Stimulated activated CD8-positive, alpha-beta memory T cell treated with anti-CD3 and anti-CD28 coated beads, Interleukin-4, amount 100 ng/mL, for 1 hour (primary cell): ENCODE measurements around the gene IFNA13.

Experiments used
- DNase-seq, 2 donors: peaks; one replicate each; pipeline ENCODE4 v3.0.0-alpha.2; 2020; ENCODE audit warnings: low read depth in 2 of 2, low spot score in 1 of 2

Gene IFNA13

DNA sequence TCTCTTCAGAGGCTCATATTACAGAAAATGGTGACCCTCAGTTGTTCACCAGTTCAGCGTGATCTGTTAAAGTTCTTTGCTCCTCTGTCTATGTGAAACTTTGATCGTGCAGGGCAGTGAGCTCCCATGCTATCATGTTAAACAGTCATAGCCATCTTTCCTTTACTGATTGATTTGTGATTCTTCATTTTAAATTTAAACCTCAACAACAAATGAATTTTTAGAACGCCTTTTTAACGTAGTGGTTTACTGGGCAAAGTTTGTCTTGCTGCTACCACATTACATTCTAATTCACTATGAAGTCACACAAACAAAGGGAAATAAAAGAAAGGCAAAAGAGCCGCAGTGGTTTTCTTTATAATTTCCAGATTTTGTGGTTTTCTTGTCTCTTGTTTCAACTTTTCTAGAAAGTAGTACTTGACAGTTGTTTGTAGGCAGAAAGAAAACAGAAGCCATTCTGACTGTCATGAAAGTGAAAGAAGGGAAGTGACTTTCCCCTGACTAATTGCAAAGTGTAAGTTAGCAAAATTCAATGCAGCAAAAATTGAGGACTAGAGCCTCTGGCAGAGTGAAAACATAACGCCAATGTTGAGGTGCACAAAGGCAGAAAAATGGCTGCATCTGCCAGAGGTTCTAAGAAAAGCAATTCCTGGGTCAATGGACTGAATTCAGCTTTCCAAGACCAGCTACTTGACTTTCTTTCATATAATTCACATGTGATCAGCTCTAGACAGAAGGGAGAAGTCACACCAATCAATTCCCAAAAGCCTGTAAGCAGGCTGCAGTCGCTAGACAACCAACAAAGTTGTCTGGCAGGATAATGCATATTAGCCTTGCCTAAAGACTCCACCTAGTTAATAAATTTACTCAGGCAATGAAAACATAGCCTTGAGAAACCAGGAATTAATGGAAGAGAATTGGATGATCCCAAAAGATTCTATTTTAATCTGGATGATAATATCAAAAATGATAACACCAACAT is 10.1 kb downstream of the IFNA13 start:
- no peak for DNase-seq

DNA sequence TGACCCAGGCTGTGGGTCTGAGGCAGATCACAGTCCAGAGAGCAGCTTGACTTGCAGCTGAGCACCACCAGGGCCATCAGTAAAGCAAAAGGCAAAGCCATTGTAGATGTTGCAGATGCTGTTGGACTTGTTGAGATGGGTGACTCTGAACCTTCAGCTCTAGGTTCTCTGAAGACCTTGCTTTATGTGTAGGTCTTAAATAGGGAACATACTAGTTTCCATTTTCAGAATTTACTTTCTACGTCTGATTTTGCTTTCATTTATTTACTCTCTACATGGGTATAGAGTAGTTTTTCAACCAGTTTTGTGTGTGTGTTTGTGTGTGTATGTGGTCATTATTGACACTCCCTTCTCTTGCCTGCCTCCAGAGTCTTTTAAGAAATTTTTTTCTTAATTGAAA is 17.1 kb downstream of the IFNA13 start, which contains the start of gene IFNA6:
IFNA6 (minus strand) TSS at position 101 of the 400 bp plus-strand sequence; CDS start at position 101, 0 bp downstream.
- DNase-seq, result no peak

DNA sequence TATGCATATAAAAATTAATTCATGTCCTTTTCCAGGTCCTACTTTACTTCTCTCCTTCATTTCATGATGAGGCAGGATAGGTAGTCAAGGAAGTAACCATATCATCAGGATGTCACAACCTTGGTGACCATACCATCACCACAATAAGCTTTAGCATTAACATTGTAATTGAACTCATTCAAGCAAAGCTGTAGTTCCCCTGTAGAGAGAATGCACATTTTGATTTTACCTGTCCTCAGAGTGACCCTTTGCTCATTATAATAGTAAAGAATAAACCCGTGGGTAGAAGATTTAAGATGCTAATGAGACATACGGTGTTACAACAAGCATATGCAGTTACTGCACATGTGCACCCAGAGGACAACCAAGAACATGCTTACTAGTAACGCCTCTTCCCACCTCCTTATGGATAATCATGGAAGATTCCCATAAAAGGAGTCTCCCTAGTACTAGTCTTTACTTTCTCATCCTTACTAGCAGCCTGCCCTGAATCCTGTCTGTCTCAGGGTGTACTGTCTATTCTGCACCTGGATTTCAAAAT is 19.4 kb downstream of the IFNA13 start:
- DNase-seq, result no peak

- no peak for DNase-seq
Measured at GRCh38 chr9:21340735-21341134, 27.1 kb downstream of the IFNA13 start.

GRCh38 chr9:21336457-21336856 is 31.4 kb downstream of the IFNA13 start:
- DNase-seq, result no peak

DNA sequence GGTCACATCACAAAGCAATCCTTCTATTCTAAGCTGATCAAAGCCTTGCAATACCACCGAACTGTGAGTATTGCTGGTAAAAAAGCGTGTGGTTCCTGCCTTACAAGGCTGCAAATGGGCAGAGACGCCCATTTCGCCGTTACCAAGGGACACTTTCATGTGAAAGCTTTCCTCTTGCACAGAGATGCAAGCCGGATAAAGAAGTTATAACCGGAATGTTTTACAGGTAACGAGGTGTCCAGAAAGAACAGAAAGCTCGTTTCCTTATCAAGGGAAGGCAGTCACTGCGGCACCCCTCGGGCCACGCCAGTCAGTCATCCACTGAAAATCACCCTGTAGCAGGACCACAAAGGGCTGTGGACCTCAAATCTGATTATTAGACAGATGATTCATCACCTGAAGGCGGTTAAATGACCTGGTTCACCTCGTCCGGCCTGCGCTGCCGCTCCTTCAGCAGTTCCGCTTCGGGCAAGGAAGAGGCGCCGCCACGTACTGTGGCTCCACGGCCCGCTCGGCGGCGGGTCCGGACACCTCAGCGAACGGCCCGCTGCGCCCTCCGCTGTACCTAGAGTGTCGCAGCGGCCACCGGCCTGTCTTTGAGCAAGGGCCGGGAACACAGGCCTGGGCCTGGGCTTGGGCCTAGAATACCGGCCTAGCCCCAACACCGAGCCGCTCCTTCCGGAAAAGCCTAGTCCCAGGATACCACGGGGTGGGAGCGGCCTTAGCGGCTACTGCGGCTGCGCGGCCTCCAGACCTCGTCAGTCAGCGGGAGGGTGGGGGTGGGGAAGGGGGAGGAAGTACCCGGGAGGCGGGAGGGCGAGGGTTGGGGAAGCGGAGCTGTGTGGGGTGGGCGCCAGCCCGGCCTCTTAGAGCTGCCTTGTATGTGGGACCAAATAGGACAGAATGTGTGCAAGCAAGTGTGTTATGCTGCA is 32.9 kb downstream of the IFNA13 start, which contains the start of gene KLHL9:
KLHL9 (minus strand) TSS at position 704 of the 932 bp plus-strand sequence; CDS start at position 159, 545 bp downstream.
- DNase-seq, result peak; percentile 61 to 80

- no peak for DNase-seq
Measured at GRCh38 chr9:21333226-21333625, 34.6 kb downstream of the IFNA13 start.

DNA sequence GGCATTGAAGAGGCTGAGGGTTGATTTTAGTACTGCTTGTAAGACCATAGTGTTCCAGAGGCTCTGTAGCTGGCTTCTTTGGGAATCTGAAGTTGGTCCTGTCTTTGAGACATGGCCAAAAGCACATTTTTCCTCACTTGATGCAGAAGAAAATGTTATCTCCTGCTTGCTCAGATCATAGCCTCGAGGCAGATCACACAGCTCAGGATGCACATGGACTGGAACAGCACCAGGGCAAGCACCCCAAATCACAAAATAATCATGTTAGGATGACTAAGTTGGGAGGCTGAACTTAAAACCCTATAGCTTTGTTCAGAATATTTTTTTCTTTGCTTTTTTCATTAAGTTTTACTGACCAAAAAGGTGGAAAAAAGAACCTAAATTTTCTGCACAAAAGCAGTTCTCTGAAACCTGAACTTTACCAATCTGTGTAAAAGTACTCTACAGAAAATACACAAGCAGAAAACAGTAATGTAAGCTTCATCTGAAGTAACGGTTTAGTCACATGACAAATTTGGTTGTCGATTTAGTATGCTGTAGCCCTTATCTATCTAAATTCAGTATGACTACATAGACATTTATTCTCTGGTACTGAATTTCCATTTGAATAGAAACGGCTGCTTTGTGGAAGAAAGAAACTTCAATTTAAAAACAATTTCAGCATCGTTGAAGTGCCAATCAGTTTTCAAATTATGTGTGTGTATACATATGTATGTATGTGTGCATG is 36.0 kb downstream of the IFNA13 start:
- no peak for DNase-seq

- no peak for DNase-seq
Measured at GRCh38 chr9:21326526-21327139, 41.2 kb downstream of the IFNA13 start.

GRCh38 chr9:21324047-21324446 is 43.8 kb downstream of the IFNA13 start:
- DNase-seq, result no peak

DNA sequence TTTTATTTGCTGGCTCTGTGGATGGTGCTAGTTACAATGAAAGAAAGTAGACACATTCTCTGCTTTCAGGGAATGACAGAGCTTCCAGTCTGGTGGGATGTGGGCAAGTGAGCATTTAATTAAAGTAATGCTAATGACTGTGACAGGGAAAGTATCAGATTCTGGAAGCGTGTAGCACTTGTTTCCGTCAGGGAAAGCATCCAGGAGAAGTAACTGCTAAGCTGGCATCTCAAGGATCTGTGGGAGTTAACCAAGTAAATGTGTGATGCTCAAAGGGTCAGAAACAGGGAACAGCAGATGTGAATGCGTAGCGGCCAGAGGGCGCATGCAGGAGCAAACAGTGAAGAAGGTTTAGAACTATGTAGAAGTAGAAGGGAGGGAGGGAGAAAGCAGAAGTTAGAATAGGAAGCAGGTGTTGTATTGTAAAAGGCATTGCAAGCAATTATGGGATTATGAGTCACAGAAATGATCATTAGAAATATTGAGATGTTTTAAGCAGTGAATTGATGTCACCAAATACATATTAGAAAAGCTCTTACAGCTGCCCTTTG is 44.9 kb downstream of the IFNA13 start:
- DNase-seq, result no peak

DNA sequence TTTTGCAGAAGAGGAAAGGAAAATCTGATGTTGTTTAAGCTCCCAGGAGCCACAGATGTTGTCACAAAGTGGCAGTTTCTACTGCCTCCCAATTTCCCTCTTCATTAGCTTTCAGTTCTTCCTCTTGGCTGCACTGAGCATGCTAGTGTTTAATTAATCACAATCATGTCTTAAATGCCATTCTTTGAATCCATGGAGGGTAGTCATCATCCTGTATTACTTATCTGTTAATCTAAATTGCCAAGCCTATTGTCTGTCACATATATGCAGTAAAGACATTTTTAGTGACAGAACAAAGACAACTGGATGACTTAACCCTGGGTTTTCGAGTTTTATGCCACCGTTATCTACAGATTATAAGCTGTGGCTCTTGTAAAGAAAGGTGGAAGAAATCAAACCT is 47.4 kb downstream of the IFNA13 start:
- DNase-seq, result no peak

- no peak for DNase-seq
Measured at GRCh38 chr9:21317956-21318923, 49.6 kb downstream of the IFNA13 start.
